ENCODE measurements around the gene PHF11. TPM values are rescaled to one million over a fixed set of nuclear protein-coding genes. Genes with fewer than 3 reads are reported as not detected.

The PHF11 gene
- 10 to 100 TPM; 67.1 to 79.2 (median 70.6) TPM for polyA plus RNA-seq

DNA sequence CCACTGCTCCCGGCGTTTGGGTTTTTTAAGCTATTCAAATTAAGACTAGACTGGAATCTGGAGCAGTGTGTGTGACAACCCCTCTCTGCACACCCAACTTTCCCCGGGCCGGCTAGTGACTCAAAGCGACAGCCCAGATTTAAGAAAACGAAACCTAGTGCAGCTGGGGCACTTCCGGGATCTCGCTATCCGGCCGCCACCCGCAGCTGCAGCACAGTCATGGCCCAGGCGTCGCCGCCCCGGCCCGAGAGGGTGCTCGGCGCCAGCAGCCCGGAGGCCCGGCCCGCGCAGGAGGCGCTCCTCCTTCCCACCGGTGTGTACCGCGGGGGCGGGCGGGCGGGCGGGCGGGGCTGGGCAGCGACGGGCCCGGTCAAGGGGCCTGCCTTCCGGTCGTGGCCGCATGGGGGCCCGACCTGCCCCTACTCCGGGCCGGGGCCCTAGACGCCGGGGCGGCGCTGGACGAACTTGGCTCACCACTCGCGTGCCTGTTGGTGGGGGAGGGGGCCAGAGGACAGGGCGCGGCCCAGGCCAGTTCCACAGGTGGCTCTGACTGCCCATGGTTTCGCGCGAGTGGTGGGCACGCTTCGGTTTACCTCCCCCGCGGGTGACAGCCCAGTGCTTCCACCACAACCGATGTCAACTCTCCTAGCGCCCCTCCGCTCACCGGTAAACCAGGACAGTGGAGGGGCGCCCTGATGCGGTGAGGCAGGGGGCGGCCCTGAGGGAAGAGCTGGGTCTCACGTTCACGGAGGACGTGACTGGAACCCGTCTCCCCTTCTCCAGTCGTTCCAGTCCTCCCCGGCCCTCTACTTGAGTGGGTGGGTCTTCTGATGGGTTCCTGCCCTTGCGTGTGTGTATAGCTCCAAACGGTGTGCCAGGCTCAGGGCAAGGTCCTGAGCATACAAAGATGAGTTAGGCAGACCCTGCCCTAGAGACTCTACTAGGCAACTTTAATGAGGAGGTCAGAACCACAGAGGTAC lies at the start of gene PHF11:
TSS of gene PHF11 (plus strand) at position 171 of the 980 bp plus-strand sequence. CDS start at position 220, 49 bp downstream.
- no peaks in the 10 kb centered on the region for H3K9me3 Mint-ChIP-seq
- peak within 1 kb of the TSS; percentile 98 to 99 (median 98) for H3K27ac Mint-ChIP-seq
- peak; percentile 85 to 88 (median 88) for DNase-seq
- peaks cover 2 to 12% (median 8%) of the 10 kb centered on the region in 3 donors for H3K27me3 Mint-ChIP-seq (ENCODE audit: low read depth in 3 of 3)
- H3K36me3 Mint-ChIP-seq = peaks cover 0 to 11% (median 5%) of the 10 kb centered on the region in 3 donors
- H3K4me1 Mint-ChIP-seq = peaks cover 35 to 51% of the 10 kb centered on the region in 2 donors
- H3K4me3 Mint-ChIP-seq = peak within 1 kb of the TSS; percentile 98 to 99 (median 99)

DNA sequence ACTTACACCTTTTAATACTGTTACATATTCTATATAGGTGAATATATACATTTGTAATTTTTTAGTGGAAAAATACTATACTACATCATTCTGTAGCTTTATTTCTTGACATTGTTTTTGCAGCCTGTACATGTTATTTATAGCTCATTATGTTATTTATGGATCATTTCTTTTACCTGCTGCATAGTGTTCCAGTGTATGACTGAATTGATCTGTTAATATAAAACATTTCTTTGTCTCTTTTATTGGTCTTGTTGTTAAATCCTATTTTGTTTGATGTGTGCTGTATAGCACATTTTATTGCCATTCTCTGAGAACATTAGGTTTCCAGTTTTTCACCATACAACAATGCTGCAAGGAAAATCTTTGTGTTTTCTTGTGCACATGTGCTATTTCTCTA lies 49.3 kb upstream of the PHF11 start:
- DNase-seq = no peak
- Mint-ChIP-seq H3K36me3 (peaks cover 0 to 4% (median 0%) of the 10 kb centered on the region in 3 donors), H3K9me3 (no peaks in the 10 kb centered on the region), H3K4me1 (peaks cover 48 to 74% of the 10 kb centered on the region in 2 donors), H3K27me3 (ENCODE audit: low read depth in 3 of 3) (peaks cover 5 to 14% (median 8%) of the 10 kb centered on the region in 3 donors), H3K27ac (peak overlapping the region; percentile 82 to 96 (median 90)), H3K4me3 (peak overlapping the region; percentile 42 to 84 (median 65))

DNA sequence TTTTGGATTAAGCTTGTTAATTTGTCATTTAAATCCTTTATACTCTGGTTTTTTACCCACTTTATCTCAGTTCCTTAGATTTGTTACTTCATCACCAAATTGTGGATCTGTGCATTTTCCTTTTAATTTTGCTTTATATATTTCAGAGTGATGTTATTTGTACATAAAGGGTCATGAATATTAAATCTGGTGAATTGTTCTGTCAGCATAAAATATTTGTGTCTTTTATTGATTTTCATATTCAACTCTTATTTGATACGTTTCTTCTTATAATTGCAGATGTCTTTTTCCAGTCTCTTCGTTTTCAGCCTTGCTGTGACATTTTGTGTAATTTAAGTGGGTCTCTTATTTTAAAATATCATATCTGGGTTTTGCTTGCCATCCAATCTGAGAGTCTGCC lies 47.0 kb upstream of the PHF11 start:
- Mint-ChIP-seq H3K27ac (peak overlapping the region in 4 of 6 donors; percentile 37 to 96 (median 60)), H3K9me3 (no peaks in the 10 kb centered on the region), H3K4me3 (no peak overlapping the region), H3K36me3 (peaks cover 0 to 15% (median 0%) of the 10 kb centered on the region in 3 donors), H3K27me3 (ENCODE audit: low read depth in 3 of 3) (peaks cover 5 to 9% (median 6%) of the 10 kb centered on the region in 3 donors), H3K4me1 (peaks cover 38 to 63% of the 10 kb centered on the region in 2 donors)
- no peak for DNase-seq

GRCh38 chr13:49450105-49450819 lies 45.5 kb upstream of the PHF11 start:
- Mint-ChIP-seq H3K4me1 (peaks cover 34 to 62% of the 10 kb centered on the region in 2 donors), H3K9me3 (no peaks in the 10 kb centered on the region), H3K4me3 (no peak overlapping the region), H3K27ac (peak overlapping the region in 4 of 6 donors; percentile 7 to 96 (median 45)), H3K36me3 (peaks cover 0 to 15% (median 0%) of the 10 kb centered on the region in 3 donors), H3K27me3 (ENCODE audit: low read depth in 3 of 3) (no peaks in the 10 kb centered on the region)
- DNase-seq = no peak

GRCh38 chr13:49452725-49453457 lies 42.9 kb upstream of the PHF11 start:
- peaks cover 15 to 45% of the 10 kb centered on the region in 2 donors for H3K4me1 Mint-ChIP-seq
- H3K36me3 Mint-ChIP-seq = peaks cover 0 to 15% (median 0%) of the 10 kb centered on the region in 3 donors
- no peak overlapping the region for H3K4me3 Mint-ChIP-seq
- no peaks in the 10 kb centered on the region for H3K27me3 Mint-ChIP-seq (ENCODE audit: low read depth in 3 of 3)
- no peak overlapping the region for H3K27ac Mint-ChIP-seq
- H3K9me3 Mint-ChIP-seq = no peaks in the 10 kb centered on the region
- DNase-seq = no peak

- H3K27me3 Mint-ChIP-seq (ENCODE audit: low read depth in 3 of 3) = no peaks in the 10 kb centered on the region
- no peaks in the 10 kb centered on the region for H3K9me3 Mint-ChIP-seq
- H3K4me3 Mint-ChIP-seq = no peak overlapping the region
- no peak overlapping the region for H3K27ac Mint-ChIP-seq
- peaks cover 12 to 39% of the 10 kb centered on the region in 2 donors for H3K4me1 Mint-ChIP-seq
- DNase-seq = no peak
- peaks cover 0 to 15% (median 2%) of the 10 kb centered on the region in 3 donors for H3K36me3 Mint-ChIP-seq
Observed at GRCh38 chr13:49453465-49453864, 42.3 kb upstream of the PHF11 start.

DNA sequence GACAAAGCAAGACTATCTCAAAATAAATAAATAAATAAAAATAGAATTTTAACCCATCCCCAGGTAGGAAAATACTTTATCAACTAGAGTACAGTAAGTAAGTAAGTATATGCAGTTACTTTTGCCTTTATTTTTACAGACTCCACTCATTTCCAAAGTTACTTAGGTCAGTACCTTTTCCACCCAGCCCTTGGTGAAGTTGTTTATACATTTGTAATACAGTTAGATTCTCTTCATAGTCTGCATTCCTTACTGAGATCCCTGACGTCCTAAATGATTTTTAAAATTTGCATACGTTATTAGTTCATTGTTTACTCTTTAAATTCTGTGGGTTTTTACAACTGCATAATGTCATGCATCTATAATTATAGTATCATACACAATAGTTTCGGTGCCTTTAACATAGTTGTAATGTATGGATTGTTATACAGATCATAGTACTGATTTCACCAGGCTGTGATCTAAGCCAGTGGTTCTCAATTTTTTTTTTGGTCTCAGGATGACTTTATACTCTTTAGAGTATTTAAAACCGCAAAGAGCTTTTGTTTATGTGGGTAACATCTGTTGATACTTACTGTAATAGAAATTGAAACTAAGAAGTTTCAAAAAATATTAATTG lies 41.3 kb upstream of the PHF11 start:
- peak overlapping the region; percentile 10 to 79 (median 59) for H3K27ac Mint-ChIP-seq
- no peaks in the 10 kb centered on the region for H3K27me3 Mint-ChIP-seq (ENCODE audit: low read depth in 3 of 3)
- H3K4me3 Mint-ChIP-seq = peak overlapping the region in 4 of 5 donors; percentile 15 to 65 (median 38)
- peaks cover 0 to 11% (median 3%) of the 10 kb centered on the region in 3 donors for H3K36me3 Mint-ChIP-seq
- H3K4me1 Mint-ChIP-seq = peaks cover 12 to 29% of the 10 kb centered on the region in 2 donors
- DNase-seq = peak in 2 of 3 donors; percentile 4 to 25
- no peaks in the 10 kb centered on the region for H3K9me3 Mint-ChIP-seq

GRCh38 chr13:49455007-49455398 lies 40.8 kb upstream of the PHF11 start:
- Mint-ChIP-seq H3K4me1 (peaks cover 12 to 24% of the 10 kb centered on the region in 2 donors), H3K4me3 (no peak overlapping the region), H3K9me3 (no peaks in the 10 kb centered on the region), H3K27me3 (ENCODE audit: low read depth in 3 of 3) (no peaks in the 10 kb centered on the region), H3K27ac (peak overlapping the region in 3 of 6 donors; percentile 30 to 61 (median 48)), H3K36me3 (peaks cover 0 to 11% (median 3%) of the 10 kb centered on the region in 3 donors)
- DNase-seq = no peak

- peaks cover 8 to 19% of the 10 kb centered on the region in 2 donors for H3K4me1 Mint-ChIP-seq
- H3K4me3 Mint-ChIP-seq = no peak overlapping the region
- H3K9me3 Mint-ChIP-seq = no peaks in the 10 kb centered on the region
- DNase-seq = no peak
- peaks cover 6 to 17% (median 9%) of the 10 kb centered on the region in 3 donors for H3K36me3 Mint-ChIP-seq
- peak overlapping the region in 3 of 6 donors; percentile 2 to 21 (median 21) for H3K27ac Mint-ChIP-seq
- H3K27me3 Mint-ChIP-seq (ENCODE audit: low read depth in 3 of 3) = no peaks in the 10 kb centered on the region
Observed at GRCh38 chr13:49456156-49456555, 39.6 kb upstream of the PHF11 start.

GRCh38 chr13:49457221-49457620 lies 38.5 kb upstream of the PHF11 start:
- Mint-ChIP-seq H3K36me3 (peaks cover 14 to 24% (median 20%) of the 10 kb centered on the region in 3 donors), H3K9me3 (peaks cover 0 to under 1% (median 0%) of the 10 kb centered on the region in 6 donors), H3K4me1 (peaks cover 8 to 19% of the 10 kb centered on the region in 2 donors), H3K4me3 (no peak overlapping the region), H3K27ac (no peak overlapping the region), H3K27me3 (ENCODE audit: low read depth in 3 of 3) (no peaks in the 10 kb centered on the region)
- no peak for DNase-seq

GRCh38 chr13:49459580-49459979 lies 36.2 kb upstream of the PHF11 start:
- Mint-ChIP-seq H3K36me3 (peaks cover 37 to 43% (median 40%) of the 10 kb centered on the region in 3 donors), H3K4me1 (peaks cover 3 to 16% of the 10 kb centered on the region in 2 donors)
- DNase-seq = no peak

DNA sequence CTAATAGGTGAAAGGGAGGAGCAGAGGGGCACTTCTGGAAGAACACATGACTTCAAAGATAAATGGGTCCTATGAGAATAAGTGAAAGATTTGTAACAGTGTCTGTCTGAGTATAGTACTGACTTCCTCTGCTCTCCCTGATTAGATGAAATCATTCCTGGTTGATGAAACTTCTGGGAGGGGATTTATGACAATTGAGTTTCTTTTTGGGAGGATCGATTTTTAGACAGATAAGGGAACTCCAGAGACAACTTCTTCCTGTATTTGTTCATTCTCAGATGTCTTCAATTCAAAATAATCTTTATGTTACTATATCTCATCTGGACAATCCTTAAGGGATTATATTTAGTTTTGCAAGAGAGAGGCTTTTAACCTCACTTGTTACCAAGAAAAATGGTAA lies 31.7 kb upstream of the PHF11 start:
- H3K27me3 Mint-ChIP-seq (ENCODE audit: low read depth in 3 of 3) = no peaks in the 10 kb centered on the region
- H3K4me3 Mint-ChIP-seq = no peak overlapping the region
- H3K27ac Mint-ChIP-seq = no peak overlapping the region
- DNase-seq = no peak
- no peaks in the 10 kb centered on the region for H3K4me1 Mint-ChIP-seq
- peaks cover 46 to 64% (median 50%) of the 10 kb centered on the region in 3 donors for H3K36me3 Mint-ChIP-seq
- peaks cover 2 to 14% (median 8%) of the 10 kb centered on the region in 6 donors for H3K9me3 Mint-ChIP-seq

More at GRCh38 chr13:49459580-49459979, 36.2 kb upstream of the PHF11 start:
- Mint-ChIP-seq H3K4me3 (no peak overlapping the region), H3K9me3 (peaks cover 2 to 14% (median 8%) of the 10 kb centered on the region in 6 donors), H3K27me3 (ENCODE audit: low read depth in 3 of 3) (no peaks in the 10 kb centered on the region), H3K27ac (no peak overlapping the region)

Data from immature natural killer cell (primary cell).